Endodermal cell (in vitro differentiated cells): ENCODE measurements around the gene SMIM33. TPM values are rescaled to one million over a fixed set of nuclear protein-coding genes. Genes with fewer than 3 reads are reported as not detected.

Source experiments
- DNase-seq: peaks from one replicate; pipeline ENCODE4 v3.0.0-alpha.2; 2017
- H3K27ac ChIP-seq: 2 replicates; pipeline ENCODE4 v1.5.1; 2013; ENCODE audit warnings: mild to moderate bottlenecking, low read depth, low read length, moderate library complexity
- H3K27me3 ChIP-seq: 2 replicates; pipeline ENCODE4 v1.6.1; 2013; ENCODE audit warnings: mild to moderate bottlenecking, low read length, moderate library complexity; ENCODE audit not compliant: insufficient read depth, control insufficient read depth, poor library complexity, severe bottlenecking
- H3K36me3 ChIP-seq: 2 replicates; pipeline ENCODE4 v1.7.0; 2013; ENCODE audit warnings: mild to moderate bottlenecking, low read length, moderate library complexity; ENCODE audit not compliant: control insufficient read depth, insufficient read depth
- H3K4me1 ChIP-seq: one replicate; pipeline ENCODE4 v1.7.0; 2013; ENCODE audit warnings: low read length; ENCODE audit not compliant: control insufficient read depth, insufficient read depth
- H3K4me3 ChIP-seq: 2 replicates; pipeline ENCODE4 v1.5.1; 2013; ENCODE audit warnings: mild to moderate bottlenecking, low read length, moderate library complexity
- H3K9ac ChIP-seq: 2 replicates; pipeline ENCODE4 v1.6.1; 2013; ENCODE audit warnings: mild to moderate bottlenecking, low read length, moderate library complexity; ENCODE audit not compliant: poor library complexity, severe bottlenecking; ENCODE audit errors: extremely low read depth
- H3K9me3 ChIP-seq: 2 replicates; pipeline ENCODE4 v1.6.1; 2013; ENCODE audit warnings: mild to moderate bottlenecking, low read length, moderate library complexity; ENCODE audit not compliant: control insufficient read depth
- H3K27ac Mint-ChIP-seq: 2 replicates; pipeline ENCODE4 v1.8.0; 2020; ENCODE audit warnings: mixed read lengths
- H3K27me3 Mint-ChIP-seq: 2 replicates; pipeline ENCODE4 v1.8.0; 2021; ENCODE audit warnings: mild to moderate bottlenecking, mixed read lengths; ENCODE audit not compliant: insufficient read depth
- H3K36me3 Mint-ChIP-seq: 2 replicates; pipeline ENCODE4 v1.8.0; 2020; ENCODE audit warnings: low read depth, mixed read lengths
- H3K4me1 Mint-ChIP-seq: 2 replicates; pipeline ENCODE4 v1.8.0; 2020; ENCODE audit warnings: mixed read lengths
- H3K4me3 Mint-ChIP-seq: 2 replicates; pipeline ENCODE4 v1.8.0; 2020; ENCODE audit warnings: mild to moderate bottlenecking, moderate library complexity, mixed read lengths
- H3K9me3 Mint-ChIP-seq: 2 replicates; pipeline ENCODE4 v1.8.0; 2020; ENCODE audit warnings: mild to moderate bottlenecking, mixed read lengths
- WGBS, 2 experiments: methylation state at CpG; one replicate each; pipeline versions ENCODE4 v1.1.5 to v1.1.7; 2013; ENCODE audit warnings: missing lambda C conversion rate in 2 of 2, mixed read lengths in 1 of 2; ENCODE audit not compliant: insufficient coverage in 1 of 2, insufficient read length in 1 of 2; 5-methylcytosine and 5-hydroxymethylcytosine counted together
- total RNA-seq, 2 donors: library from RNA; stranded (reverse); fragmentation: NEBNext Ultra II Directional in 1 of 2; extraction: Animal tissue kit (Norgen Biotek cat#: 25700) in 1 of 2; gene quantifications; 2 replicates in 1 of 2; 3 replicates in 1 of 2; pipeline ENCODE4 v1.2.1, GENCODE V29; 2021
- TF ChIP-seq, protein P1 (sequence below): fragments of 200-600 bp; sonication (generic); conservative IDR thresholded peaks from 2 replicates; pipeline ENCODE4 v1.5.0; 2021; ENCODE audit warnings: antibody characterized with exemption, mild to moderate bottlenecking

Gene SMIM33
- total RNA-seq, 2 donors from 2014 or later: not detected

DNA sequence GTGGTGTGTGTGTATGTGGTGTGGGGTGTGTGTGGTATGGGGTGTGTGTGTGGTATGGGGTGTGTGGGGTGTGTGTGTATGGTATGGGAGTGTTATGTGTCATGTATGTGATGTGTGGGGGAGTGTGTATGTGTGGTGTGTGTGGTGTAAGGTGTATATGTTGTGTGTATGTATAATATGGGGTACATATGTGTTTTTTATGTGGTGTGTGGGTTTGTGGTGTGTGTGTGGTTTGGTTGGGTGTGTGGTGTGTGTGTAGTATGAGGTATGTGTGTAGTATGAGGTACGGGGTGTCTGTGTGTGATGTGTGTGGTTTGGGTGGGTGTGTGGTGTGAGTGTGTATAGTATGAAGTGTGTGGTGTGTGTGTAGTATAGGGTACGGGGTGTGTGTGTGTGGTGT is 19.6 kb upstream of the SMIM33 start:
- Mint-ChIP-seq H3K4me1 (peaks cover 5% of the 10 kb centered on the region), H3K9me3 (no peaks in the 10 kb centered on the region), H3K36me3 (no peaks in the 10 kb centered on the region), H3K27me3 (no peaks in the 10 kb centered on the region), H3K4me3 (no peak overlapping the region), H3K27ac (no peak overlapping the region)
- H3K4me3 ChIP-seq: no peak overlapping the region
- no peaks in the 10 kb centered on the region for H3K36me3 ChIP-seq
- DNase-seq: no peak
- TF ChIP-seq, protein P1, sequence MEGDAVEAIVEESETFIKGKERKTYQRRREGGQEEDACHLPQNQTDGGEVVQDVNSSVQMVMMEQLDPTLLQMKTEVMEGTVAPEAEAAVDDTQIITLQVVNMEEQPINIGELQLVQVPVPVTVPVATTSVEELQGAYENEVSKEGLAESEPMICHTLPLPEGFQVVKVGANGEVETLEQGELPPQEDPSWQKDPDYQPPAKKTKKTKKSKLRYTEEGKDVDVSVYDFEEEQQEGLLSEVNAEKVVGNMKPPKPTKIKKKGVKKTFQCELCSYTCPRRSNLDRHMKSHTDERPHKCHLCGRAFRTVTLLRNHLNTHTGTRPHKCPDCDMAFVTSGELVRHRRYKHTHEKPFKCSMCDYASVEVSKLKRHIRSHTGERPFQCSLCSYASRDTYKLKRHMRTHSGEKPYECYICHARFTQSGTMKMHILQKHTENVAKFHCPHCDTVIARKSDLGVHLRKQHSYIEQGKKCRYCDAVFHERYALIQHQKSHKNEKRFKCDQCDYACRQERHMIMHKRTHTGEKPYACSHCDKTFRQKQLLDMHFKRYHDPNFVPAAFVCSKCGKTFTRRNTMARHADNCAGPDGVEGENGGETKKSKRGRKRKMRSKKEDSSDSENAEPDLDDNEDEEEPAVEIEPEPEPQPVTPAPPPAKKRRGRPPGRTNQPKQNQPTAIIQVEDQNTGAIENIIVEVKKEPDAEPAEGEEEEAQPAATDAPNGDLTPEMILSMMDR: no peak
- 83 to 86% methylated on average over 1 to 2 of the region's 2 CpGs for WGBS, 2 experiments
- H3K27ac ChIP-seq: no peak overlapping the region
- H3K9me3 ChIP-seq: no peaks in the 10 kb centered on the region
- peaks cover 2% of the 10 kb centered on the region for H3K4me1 ChIP-seq
- H3K9ac ChIP-seq: no peak overlapping the region
- H3K27me3 ChIP-seq: no peaks in the 10 kb centered on the region

DNA sequence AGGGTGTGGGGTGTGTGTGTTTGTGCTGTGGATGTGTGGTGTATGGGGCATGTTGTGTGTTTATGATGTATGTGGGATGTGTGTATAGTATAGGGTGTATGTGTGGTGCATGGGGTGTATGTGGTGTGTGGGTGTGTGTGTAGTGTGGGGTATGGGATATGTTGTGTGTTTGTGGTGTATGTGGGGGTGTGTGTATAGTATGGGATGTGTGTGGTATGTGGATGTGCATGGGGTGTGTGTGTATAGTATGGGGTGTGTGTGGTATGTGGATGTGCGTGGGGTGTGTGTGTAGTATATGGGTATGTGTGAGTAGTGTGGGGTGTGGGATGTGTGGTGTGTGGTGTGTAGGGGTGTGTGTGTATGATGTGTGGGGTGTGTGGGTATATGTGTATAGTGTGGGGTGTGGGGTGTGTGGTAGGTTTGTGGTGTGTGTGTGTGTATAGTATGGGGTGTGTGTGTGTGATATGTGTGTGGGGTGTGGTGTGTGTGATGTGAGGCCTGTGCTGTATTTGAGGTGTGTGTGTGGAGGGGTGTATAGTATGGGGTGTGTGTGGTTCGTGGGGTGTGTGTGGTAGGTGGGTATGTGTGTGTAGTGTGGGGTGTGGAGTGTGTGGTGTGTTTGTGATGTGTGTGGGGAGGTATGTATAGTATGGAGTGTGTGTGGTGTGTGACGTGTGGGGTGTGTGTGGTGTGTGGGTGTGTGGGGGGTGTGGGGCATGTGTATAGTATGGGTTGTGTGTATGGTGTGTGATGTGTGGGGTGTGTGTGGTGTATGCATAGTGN is 18.7 kb upstream of the SMIM33 start:
- H3K9ac ChIP-seq: no peak overlapping the region
- H3K27me3 Mint-ChIP-seq: no peaks in the 10 kb centered on the region
- TF ChIP-seq, protein P1: no peak
- WGBS, 2 experiments: 89% methylated on average over 3 of the region's 3 CpGs; no CpG with 5 or more reads in 1 of the 2 experiments
- DNase-seq: no peak
- no peaks in the 10 kb centered on the region for H3K36me3 Mint-ChIP-seq
- H3K4me1 ChIP-seq: peaks cover 4% of the 10 kb centered on the region
- H3K36me3 ChIP-seq: no peaks in the 10 kb centered on the region
- H3K27ac ChIP-seq: no peak overlapping the region
- no peaks in the 10 kb centered on the region for H3K27me3 ChIP-seq
- no peak overlapping the region for H3K4me3 Mint-ChIP-seq
- H3K4me1 Mint-ChIP-seq: peaks cover 10% of the 10 kb centered on the region
- no peaks in the 10 kb centered on the region for H3K9me3 Mint-ChIP-seq
- no peak overlapping the region for H3K27ac Mint-ChIP-seq
- H3K9me3 ChIP-seq: no peaks in the 10 kb centered on the region
- H3K4me3 ChIP-seq: no peak overlapping the region

DNA sequence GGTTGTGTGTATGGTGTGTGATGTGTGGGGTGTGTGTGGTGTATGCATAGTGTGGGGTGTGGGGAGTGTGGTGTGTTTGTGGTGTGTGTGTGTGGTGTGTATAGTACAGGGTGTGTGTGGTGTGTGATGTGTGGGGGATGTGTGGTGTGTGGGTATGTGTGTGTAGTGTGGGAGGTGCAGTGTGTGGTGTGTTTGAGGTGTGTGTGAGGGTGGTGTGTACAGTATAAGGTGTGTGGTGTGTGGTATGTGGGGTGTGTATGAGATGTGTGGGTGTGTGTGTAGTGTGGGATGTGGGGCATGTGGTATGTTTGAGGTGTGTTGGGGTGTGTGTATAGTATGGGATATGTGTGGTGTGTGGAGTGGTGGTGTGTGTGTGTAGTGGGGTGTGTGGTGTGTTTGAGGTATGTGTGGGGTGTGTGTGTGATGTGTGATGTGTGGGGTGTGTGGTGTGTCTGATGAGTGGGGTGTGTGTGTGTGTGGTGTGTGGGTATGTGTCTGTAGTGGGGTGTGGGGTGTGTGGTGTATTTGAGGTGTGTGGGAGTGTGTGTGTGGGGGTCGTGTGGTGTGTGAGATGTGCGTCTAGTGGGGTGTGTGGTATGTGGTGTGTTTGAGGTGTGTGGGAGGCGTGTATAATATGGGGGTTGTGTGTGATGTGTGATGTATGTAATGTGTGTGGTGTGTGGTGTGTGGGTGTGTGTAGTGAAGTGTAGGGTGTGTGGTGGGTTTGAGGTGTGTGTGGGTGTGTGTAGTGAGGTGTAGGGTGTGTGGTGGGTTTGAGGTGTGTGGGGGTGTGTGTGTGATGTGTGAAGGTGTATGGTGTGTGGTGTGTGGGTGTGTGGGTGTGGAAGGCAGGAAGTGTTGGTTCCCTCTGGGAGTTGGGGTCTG is 16.9 kb upstream of the SMIM33 start:
- no peaks in the 10 kb centered on the region for H3K27me3 Mint-ChIP-seq
- no peaks in the 10 kb centered on the region for H3K36me3 Mint-ChIP-seq
- no peaks in the 10 kb centered on the region for H3K9me3 Mint-ChIP-seq
- H3K4me3 Mint-ChIP-seq: no peak overlapping the region
- Histone ChIP-seq H3K36me3 (no peaks in the 10 kb centered on the region), H3K9me3 (no peaks in the 10 kb centered on the region), H3K27me3 (no peaks in the 10 kb centered on the region), H3K4me3 (no peak overlapping the region), H3K9ac (no peak overlapping the region), H3K27ac (no peak overlapping the region), H3K4me1 (peaks cover 4% of the 10 kb centered on the region)
- WGBS, 2 experiments: 90 to 93% methylated on average over 3 of the region's 3 CpGs
- TF ChIP-seq, protein P1: no peak
- no peak overlapping the region for H3K27ac Mint-ChIP-seq
- no peak for DNase-seq
- H3K4me1 Mint-ChIP-seq: peaks cover 10% of the 10 kb centered on the region
